ENCODE results near the gene TTC12.

DNA sequence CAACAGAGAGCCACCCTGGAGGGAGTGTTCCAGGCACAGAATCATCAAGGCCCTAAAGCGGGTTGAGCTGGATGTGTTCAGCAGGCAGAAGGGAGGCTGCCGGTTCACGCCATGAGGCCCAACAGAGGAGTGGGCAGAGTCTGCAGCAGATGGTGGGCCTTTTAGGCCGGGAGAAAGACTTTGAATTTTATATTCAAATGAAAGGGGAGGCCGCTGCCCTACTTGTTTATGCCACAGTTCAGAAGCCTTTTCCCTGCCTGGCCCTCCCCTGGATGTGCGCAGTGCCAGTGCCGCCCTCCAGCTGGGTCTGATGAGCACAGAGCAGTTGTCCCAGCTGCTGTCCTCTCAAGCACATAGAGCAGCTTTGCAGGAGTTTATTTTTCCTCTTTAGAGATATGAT is 46.9 kb upstream of the TTC12 start:
- TF ChIP-seq, protein P1, sequence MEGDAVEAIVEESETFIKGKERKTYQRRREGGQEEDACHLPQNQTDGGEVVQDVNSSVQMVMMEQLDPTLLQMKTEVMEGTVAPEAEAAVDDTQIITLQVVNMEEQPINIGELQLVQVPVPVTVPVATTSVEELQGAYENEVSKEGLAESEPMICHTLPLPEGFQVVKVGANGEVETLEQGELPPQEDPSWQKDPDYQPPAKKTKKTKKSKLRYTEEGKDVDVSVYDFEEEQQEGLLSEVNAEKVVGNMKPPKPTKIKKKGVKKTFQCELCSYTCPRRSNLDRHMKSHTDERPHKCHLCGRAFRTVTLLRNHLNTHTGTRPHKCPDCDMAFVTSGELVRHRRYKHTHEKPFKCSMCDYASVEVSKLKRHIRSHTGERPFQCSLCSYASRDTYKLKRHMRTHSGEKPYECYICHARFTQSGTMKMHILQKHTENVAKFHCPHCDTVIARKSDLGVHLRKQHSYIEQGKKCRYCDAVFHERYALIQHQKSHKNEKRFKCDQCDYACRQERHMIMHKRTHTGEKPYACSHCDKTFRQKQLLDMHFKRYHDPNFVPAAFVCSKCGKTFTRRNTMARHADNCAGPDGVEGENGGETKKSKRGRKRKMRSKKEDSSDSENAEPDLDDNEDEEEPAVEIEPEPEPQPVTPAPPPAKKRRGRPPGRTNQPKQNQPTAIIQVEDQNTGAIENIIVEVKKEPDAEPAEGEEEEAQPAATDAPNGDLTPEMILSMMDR (conservative IDR thresholded peaks at IDR 0.05; ENCODE audit: low read length): no peak
- no peak for TF ChIP-seq EZH2phosphoT487 (IDR thresholded peaks at IDR 0.05; ENCODE audit: borderline replicate concordance, low read depth, low read length)

Measured in OCI-LY7 (cell line).